ENCODE measurements around the gene BCKDK.

BCKDK gene

GRCh38 chr16:31118223-31119155 lies 10.3 kb downstream of the BCKDK start:
- no peak for TF ChIP-seq BACH2 (CRISPR knock-in tag; IDR thresholded peaks at IDR 0.05; ENCODE audit: borderline replicate concordance)
- no peak for TF ChIP-seq TOX (CRISPR knock-in tag; IDR thresholded peaks at IDR 0.05; ENCODE audit: borderline replicate concordance)
- TF ChIP-seq RARB (CRISPR knock-in tag; IDR thresholded peaks at IDR 0.05) = no peak
- TF ChIP-seq ZFP30 (CRISPR knock-in tag; IDR thresholded peaks at IDR 0.05) = no peak
- no peak for TF ChIP-seq OSR1 (CRISPR knock-in tag; IDR thresholded peaks at IDR 0.05)
- no peak for TF ChIP-seq ZC3H10 (CRISPR knock-in tag; IDR thresholded peaks at IDR 0.05)
- TF ChIP-seq SNAI2 (CRISPR knock-in tag; IDR thresholded peaks at IDR 0.05) = no peak
- TF ChIP-seq ISL1 (CRISPR knock-in tag; IDR thresholded peaks at IDR 0.05) = no peak
- TF ChIP-seq, protein P1, sequence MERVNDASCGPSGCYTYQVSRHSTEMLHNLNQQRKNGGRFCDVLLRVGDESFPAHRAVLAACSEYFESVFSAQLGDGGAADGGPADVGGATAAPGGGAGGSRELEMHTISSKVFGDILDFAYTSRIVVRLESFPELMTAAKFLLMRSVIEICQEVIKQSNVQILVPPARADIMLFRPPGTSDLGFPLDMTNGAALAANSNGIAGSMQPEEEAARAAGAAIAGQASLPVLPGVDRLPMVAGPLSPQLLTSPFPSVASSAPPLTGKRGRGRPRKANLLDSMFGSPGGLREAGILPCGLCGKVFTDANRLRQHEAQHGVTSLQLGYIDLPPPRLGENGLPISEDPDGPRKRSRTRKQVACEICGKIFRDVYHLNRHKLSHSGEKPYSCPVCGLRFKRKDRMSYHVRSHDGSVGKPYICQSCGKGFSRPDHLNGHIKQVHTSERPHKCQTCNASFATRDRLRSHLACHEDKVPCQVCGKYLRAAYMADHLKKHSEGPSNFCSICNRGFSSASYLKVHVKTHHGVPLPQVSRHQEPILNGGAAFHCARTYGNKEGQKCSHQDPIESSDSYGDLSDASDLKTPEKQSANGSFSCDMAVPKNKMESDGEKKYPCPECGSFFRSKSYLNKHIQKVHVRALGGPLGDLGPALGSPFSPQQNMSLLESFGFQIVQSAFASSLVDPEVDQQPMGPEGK (CRISPR knock-in tag; IDR thresholded peaks at IDR 0.05; ENCODE audit: borderline replicate concordance) = no peak
- no peak for TF ChIP-seq ARNTL (CRISPR knock-in tag; IDR thresholded peaks at IDR 0.05; ENCODE audit: borderline replicate concordance, low read depth)
- TF ChIP-seq, protein P2, sequence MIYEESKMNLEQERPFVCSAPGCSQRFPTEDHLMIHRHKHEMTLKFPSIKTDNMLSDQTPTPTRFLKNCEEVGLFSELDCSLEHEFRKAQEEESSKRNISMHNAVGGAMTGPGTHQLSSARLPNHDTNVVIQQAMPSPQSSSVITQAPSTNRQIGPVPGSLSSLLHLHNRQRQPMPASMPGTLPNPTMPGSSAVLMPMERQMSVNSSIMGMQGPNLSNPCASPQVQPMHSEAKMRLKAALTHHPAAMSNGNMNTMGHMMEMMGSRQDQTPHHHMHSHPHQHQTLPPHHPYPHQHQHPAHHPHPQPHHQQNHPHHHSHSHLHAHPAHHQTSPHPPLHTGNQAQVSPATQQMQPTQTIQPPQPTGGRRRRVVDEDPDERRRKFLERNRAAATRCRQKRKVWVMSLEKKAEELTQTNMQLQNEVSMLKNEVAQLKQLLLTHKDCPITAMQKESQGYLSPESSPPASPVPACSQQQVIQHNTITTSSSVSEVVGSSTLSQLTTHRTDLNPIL (CRISPR knock-in tag; IDR thresholded peaks at IDR 0.05; ENCODE audit: low read depth) = no peak
- no peak for TF ChIP-seq TCF4 (CRISPR knock-in tag; IDR thresholded peaks at IDR 0.05; ENCODE audit: borderline replicate concordance)
- no peak for TF ChIP-seq PPARA (CRISPR knock-in tag; IDR thresholded peaks at IDR 0.05; ENCODE audit: borderline replicate concordance)
- ATAC-seq = no peak; the same call in 2 of the 3 replicates

GRCh38 chr16:31120129-31120528 lies 11.9 kb downstream of the BCKDK start:
- no peak for ATAC-seq
- TF ChIP-seq GLIS3 (CRISPR knock-in tag; IDR thresholded peaks at IDR 0.05) = no peak

DNA sequence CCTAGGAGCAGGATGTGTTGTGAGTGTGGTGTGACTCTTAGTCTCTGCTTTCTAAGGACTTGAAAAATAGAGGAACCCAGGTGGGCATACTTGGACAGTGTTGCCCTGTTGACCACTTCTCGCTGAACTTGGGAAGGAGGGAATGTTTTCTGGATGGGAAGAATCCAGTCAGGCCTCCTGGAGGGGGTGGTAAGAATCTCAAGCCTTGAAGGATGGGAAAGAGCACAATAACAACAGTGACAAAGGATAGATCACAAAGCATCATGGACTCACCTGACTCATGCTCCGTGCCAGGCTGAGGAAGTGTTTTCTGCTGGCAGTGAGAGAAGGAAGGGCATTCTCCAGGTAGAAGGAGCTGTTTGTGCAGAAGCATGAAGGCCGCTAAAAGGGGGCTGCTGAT lies 17.7 kb downstream of the BCKDK start:
- TF ChIP-seq ISL1 (CRISPR knock-in tag; IDR thresholded peaks at IDR 0.05) (no peak), PPARA (CRISPR knock-in tag; IDR thresholded peaks at IDR 0.05; ENCODE audit: borderline replicate concordance) (no peak), ZFP3 (CRISPR knock-in tag; IDR thresholded peaks at IDR 0.05) (no peak)
- ATAC-seq = no peak; the same call in 2 of the 3 replicates

DNA sequence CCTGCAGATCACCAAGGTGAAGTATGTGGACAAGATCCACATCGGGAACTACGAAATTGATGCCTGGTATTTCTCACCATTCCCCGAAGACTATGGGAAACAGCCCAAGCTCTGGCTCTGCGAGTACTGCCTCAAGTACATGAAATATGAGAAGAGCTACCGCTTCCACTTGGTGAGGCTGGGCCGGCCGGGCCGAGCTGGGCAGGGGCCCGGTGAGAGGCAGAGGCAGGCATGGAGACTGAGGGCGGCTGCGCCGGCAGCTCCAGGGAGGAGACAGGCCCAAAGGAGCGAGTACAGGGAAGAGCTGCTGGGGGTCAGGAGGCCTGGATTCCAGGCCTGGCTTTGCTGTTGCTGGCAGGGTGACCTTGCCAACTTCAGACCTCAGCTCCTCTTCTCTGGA lies 19.0 kb downstream of the BCKDK start:
- no peak for ATAC-seq
- no peak for TF ChIP-seq TCF4 (CRISPR knock-in tag; IDR thresholded peaks at IDR 0.05; ENCODE audit: borderline replicate concordance)

DNA sequence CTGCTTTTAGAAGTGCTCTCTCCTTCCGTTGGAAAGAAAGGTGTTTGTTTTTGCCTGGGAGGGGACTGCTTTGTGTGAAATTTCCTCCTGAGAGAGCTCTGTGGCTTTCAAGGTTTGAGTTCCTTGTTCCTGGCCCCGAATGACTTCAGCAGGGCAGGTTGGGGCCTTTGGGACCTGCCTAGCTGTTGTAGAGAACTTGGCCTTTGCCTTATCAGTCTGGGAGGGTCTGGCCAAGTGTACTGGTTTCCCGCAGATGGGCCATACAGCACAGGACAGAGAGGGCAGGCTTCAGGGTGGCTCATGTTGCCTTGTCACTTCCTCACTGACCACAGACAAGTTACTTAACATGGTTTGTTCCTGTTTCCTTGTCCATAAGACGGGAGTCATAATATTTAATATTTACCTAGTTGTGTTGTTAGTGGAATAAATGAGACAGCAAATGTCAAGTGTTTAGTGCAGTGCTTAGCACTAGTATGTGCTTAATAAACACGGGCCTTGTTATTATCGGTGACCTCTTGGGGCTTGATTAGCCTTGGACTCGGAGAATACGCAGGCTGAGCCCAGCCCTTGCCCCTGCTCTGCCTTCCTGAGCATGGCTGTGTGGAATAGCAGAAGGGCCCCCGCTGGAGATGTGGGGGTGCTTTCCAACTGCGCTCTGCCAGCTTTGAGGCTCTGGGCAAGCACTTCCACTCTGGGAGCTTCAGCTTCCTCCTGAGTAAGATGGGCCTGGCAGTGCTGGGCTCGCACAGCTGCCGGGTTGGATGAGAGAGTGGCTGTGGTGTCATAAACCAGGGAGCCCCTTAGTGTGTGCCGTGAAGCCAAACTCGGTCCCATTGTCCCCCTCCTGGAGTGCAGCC lies 20.8 kb downstream of the BCKDK start:
- ATAC-seq = no peak
- TF ChIP-seq, protein P3, sequence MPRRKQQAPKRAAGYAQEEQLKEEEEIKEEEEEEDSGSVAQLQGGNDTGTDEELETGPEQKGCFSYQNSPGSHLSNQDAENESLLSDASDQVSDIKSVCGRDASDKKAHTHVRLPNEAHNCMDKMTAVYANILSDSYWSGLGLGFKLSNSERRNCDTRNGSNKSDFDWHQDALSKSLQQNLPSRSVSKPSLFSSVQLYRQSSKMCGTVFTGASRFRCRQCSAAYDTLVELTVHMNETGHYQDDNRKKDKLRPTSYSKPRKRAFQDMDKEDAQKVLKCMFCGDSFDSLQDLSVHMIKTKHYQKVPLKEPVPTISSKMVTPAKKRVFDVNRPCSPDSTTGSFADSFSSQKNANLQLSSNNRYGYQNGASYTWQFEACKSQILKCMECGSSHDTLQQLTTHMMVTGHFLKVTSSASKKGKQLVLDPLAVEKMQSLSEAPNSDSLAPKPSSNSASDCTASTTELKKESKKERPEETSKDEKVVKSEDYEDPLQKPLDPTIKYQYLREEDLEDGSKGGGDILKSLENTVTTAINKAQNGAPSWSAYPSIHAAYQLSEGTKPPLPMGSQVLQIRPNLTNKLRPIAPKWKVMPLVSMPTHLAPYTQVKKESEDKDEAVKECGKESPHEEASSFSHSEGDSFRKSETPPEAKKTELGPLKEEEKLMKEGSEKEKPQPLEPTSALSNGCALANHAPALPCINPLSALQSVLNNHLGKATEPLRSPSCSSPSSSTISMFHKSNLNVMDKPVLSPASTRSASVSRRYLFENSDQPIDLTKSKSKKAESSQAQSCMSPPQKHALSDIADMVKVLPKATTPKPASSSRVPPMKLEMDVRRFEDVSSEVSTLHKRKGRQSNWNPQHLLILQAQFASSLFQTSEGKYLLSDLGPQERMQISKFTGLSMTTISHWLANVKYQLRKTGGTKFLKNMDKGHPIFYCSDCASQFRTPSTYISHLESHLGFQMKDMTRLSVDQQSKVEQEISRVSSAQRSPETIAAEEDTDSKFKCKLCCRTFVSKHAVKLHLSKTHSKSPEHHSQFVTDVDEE (CRISPR knock-in tag; IDR thresholded peaks at IDR 0.05) = no peak
- TF ChIP-seq OSR1 (CRISPR knock-in tag; IDR thresholded peaks at IDR 0.05) (no peak), ARNTL (CRISPR knock-in tag; IDR thresholded peaks at IDR 0.05; ENCODE audit: borderline replicate concordance, low read depth) (no peak), ZFP3 (CRISPR knock-in tag; IDR thresholded peaks at IDR 0.05) (no peak), GLIS3 (CRISPR knock-in tag; IDR thresholded peaks at IDR 0.05) (no peak), ISL1 (CRISPR knock-in tag; IDR thresholded peaks at IDR 0.05) (no peak), ESRRG (CRISPR knock-in tag; IDR thresholded peaks at IDR 0.05) (no peak), ZNF70 (CRISPR knock-in tag; IDR thresholded peaks at IDR 0.05) (no peak), SNAI2 (CRISPR knock-in tag; IDR thresholded peaks at IDR 0.05) (no peak), ZC3H10 (CRISPR knock-in tag; IDR thresholded peaks at IDR 0.05) (no peak), ZNF565 (CRISPR knock-in tag; conservative IDR thresholded peaks at IDR 0.05; ENCODE audit: low read depth) (no peak), CSRNP3 (CRISPR knock-in tag; IDR thresholded peaks at IDR 0.05) (no peak), BACH2 (CRISPR knock-in tag; IDR thresholded peaks at IDR 0.05; ENCODE audit: borderline replicate concordance) (no peak), ZFP30 (CRISPR knock-in tag; IDR thresholded peaks at IDR 0.05) (no peak)
- TF ChIP-seq, protein P2 (CRISPR knock-in tag; IDR thresholded peaks at IDR 0.05; ENCODE audit: low read depth) = no peak
- TF ChIP-seq, protein P1 (CRISPR knock-in tag; IDR thresholded peaks at IDR 0.05; ENCODE audit: borderline replicate concordance) = no peak
